PFSK-1 (cell line): Measurements from ENCODE around the gene STRIP2.

Source experiments
- FOXP2 ChIP-seq: optimal IDR thresholded peaks from 2 replicates; pipeline ENCODE3; 2011; ENCODE audit warnings: borderline replicate concordance, control low read depth, inconsistent platforms; ENCODE audit not compliant: insufficient read depth; ENCODE audit errors: extremely low read length, extremely low read depth
- POLR2AphosphoS5 ChIP-seq: IDR thresholded peaks from 2 replicates; pipeline ENCODE4 v1.6.1; 2012; ENCODE audit warnings: low read depth, mild to moderate bottlenecking, control low read depth, low read length, moderate library complexity
- REST ChIP-seq, 2 experiments: IDR thresholded peaks; 2 replicates each; pipeline versions ENCODE4 v1.6.1 to v1.8.0; 2011 to 2012; ENCODE audit warnings: low read depth in 2 of 2, low read length in 2 of 2, control low read depth in 1 of 2, inconsistent platforms in 1 of 2, mild to moderate bottlenecking in 1 of 2, moderate library complexity in 1 of 2; ENCODE audit not compliant: insufficient read depth in 1 of 2
- SIN3A ChIP-seq: IDR thresholded peaks from 2 replicates; pipeline ENCODE4 v1.6.1; 2012; ENCODE audit warnings: mild to moderate bottlenecking, low read length, moderate library complexity, borderline replicate concordance; ENCODE audit not compliant: insufficient read depth
- TAF1 ChIP-seq: IDR thresholded peaks from 2 replicates; pipeline ENCODE4 v1.6.1; 2012; ENCODE audit warnings: low read length, control low read depth, borderline replicate concordance; ENCODE audit not compliant: insufficient read depth

The STRIP2 gene

GRCh38 chr7:129480674-129481363, 46.6 kb downstream of the STRIP2 start:
- TF ChIP-seq REST (IDR thresholded peaks at IDR 0.05; ENCODE audit: insufficient read depth in 1 of 2, low read depth in 2 of 2, low read length in 2 of 2) (no peak), SIN3A (no peak), FOXP2 (no peak), TAF1 (no peak), POLR2AphosphoS5 (no peak)

GRCh38 chr7:129482781-129483180, 48.5 kb downstream of the STRIP2 start:
- no peak for TF ChIP-seq POLR2AphosphoS5
- no peak for TF ChIP-seq REST (IDR thresholded peaks at IDR 0.05; ENCODE audit: insufficient read depth in 1 of 2, low read depth in 2 of 2, low read length in 2 of 2)
- no peak for TF ChIP-seq SIN3A
- no peak for TF ChIP-seq FOXP2
- TF ChIP-seq TAF1, result no peak

- TF ChIP-seq POLR2AphosphoS5 (no peak), FOXP2 (no peak), SIN3A (no peak), TAF1 (no peak), REST (IDR thresholded peaks at IDR 0.05; ENCODE audit: insufficient read depth in 1 of 2, low read depth in 2 of 2, low read length in 2 of 2) (no peak)
Observed at GRCh38 chr7:129489491-129489890, 55.3 kb downstream of the STRIP2 start.

GRCh38 chr7:129492391-129492790, 58.2 kb downstream of the STRIP2 start:
- no peak for TF ChIP-seq REST (IDR thresholded peaks at IDR 0.05; ENCODE audit: insufficient read depth in 1 of 2, low read depth in 2 of 2, low read length in 2 of 2)
- no peak for TF ChIP-seq TAF1
- TF ChIP-seq POLR2AphosphoS5, result no peak
- no peak for TF ChIP-seq FOXP2
- TF ChIP-seq SIN3A, result no peak
